Astrocyte (in vitro differentiated cells and primary cell): ENCODE measurements around the gene OPN1LW. TPM values are rescaled to one million over a fixed set of nuclear protein-coding genes. Genes with fewer than 3 reads are reported as not detected.

Experiments
- DNase-seq: peaks from one replicate; pipeline ENCODE4 v3.0.0-alpha.2; 2010; ENCODE audit warnings: low read depth
- FAIRE-seq: peaks from 2 replicates; lab custom pipeline; 2011; peaks lifted over from hg19 to GRCh38; lab: Jason Lieb, UNC
- H2AFZ ChIP-seq: 2 replicates; pipeline ENCODE4 v1.6.0; 2012; ENCODE audit warnings: low read depth, low read length, inconsistent platforms
- H3K27ac ChIP-seq: 2 replicates; pipeline ENCODE4 v1.5.1; 2011; ENCODE audit warnings: low read depth, low read length, inconsistent platforms
- H3K27me3 ChIP-seq: 2 replicates; pipeline ENCODE4 v1.6.0; 2011; ENCODE audit warnings: low read length, inconsistent platforms; ENCODE audit not compliant: insufficient read depth
- H3K36me3 ChIP-seq: 2 replicates; pipeline ENCODE4 v1.5.1; 2011; ENCODE audit warnings: low read length, inconsistent platforms; ENCODE audit not compliant: insufficient read depth
- H3K4me1 ChIP-seq: 2 replicates; pipeline ENCODE4 v1.5.1; 2011; ENCODE audit warnings: low read length, inconsistent platforms; ENCODE audit not compliant: insufficient read depth
- H3K4me2 ChIP-seq: 2 replicates; pipeline ENCODE4 v1.6.0; 2012; ENCODE audit warnings: low read length, inconsistent platforms
- H3K4me3 ChIP-seq: 2 replicates; pipeline ENCODE4 v1.5.1; 2011; ENCODE audit warnings: low read depth, mild to moderate bottlenecking, low read length, inconsistent platforms; ENCODE audit not compliant: insufficient read depth
- H3K79me2 ChIP-seq: 2 replicates; pipeline ENCODE4 v1.6.0; 2012; ENCODE audit warnings: mild to moderate bottlenecking, low read length, inconsistent platforms; ENCODE audit not compliant: insufficient read depth
- H3K9ac ChIP-seq: 2 replicates; pipeline ENCODE4 v1.6.0; 2012; ENCODE audit warnings: mild to moderate bottlenecking, low read length, inconsistent platforms
- H3K9me3 ChIP-seq: 2 replicates; pipeline ENCODE4 v1.5.1; 2012; ENCODE audit warnings: low read depth, mild to moderate bottlenecking, low read length, inconsistent platforms; ENCODE audit not compliant: insufficient read depth
- H4K20me1 ChIP-seq: 2 replicates; pipeline ENCODE4 v1.6.0; 2012; ENCODE audit warnings: low read length, inconsistent platforms; ENCODE audit not compliant: insufficient read depth
- H3K27ac Mint-ChIP-seq: one replicate; pipeline ENCODE4 v1.8.0; 2021; ENCODE audit warnings: mild to moderate bottlenecking, mixed read lengths; ENCODE audit not compliant: unreplicated experiment
- H3K27me3 Mint-ChIP-seq: one replicate; pipeline ENCODE4 v1.8.0; 2021; ENCODE audit warnings: low read depth, mixed read lengths; ENCODE audit not compliant: unreplicated experiment
- H3K36me3 Mint-ChIP-seq: one replicate; pipeline ENCODE4 v1.8.0; 2021; ENCODE audit warnings: low read depth, mixed read lengths; ENCODE audit not compliant: unreplicated experiment
- H3K4me1 Mint-ChIP-seq: one replicate; pipeline ENCODE4 v1.8.0; 2021; ENCODE audit warnings: low read depth, mixed read lengths; ENCODE audit not compliant: unreplicated experiment
- H3K4me3 Mint-ChIP-seq: one replicate; pipeline ENCODE4 v1.8.0; 2021; ENCODE audit warnings: mild to moderate bottlenecking, moderate library complexity, mixed read lengths; ENCODE audit not compliant: unreplicated experiment
- H3K9me3 Mint-ChIP-seq: one replicate; pipeline ENCODE4 v1.8.0; 2021; ENCODE audit warnings: mild to moderate bottlenecking, mixed read lengths; ENCODE audit not compliant: unreplicated experiment
- EZH2 ChIP-seq: IDR thresholded peaks from 2 replicates; pipeline ENCODE4 v1.6.1; 2012; ENCODE audit warnings: mild to moderate bottlenecking, low read length, inconsistent platforms; ENCODE audit not compliant: insufficient read depth
- total RNA-seq: library from RNA; stranded (reverse); gene quantifications from 2 replicates; pipeline ENCODE4 v1.2.1, GENCODE V29; 2021
- TF ChIP-seq, protein P1 (sequence below): IDR thresholded peaks from 2 replicates; pipeline ENCODE4 v1.5.1; 2011; ENCODE audit warnings: low read depth, mild to moderate bottlenecking, inconsistent platforms, low read length, moderate library complexity; ENCODE audit not compliant: insufficient read depth

OPN1LW gene
- total RNA-seq, 1 donor from 2014 or later: not detected

DNA sequence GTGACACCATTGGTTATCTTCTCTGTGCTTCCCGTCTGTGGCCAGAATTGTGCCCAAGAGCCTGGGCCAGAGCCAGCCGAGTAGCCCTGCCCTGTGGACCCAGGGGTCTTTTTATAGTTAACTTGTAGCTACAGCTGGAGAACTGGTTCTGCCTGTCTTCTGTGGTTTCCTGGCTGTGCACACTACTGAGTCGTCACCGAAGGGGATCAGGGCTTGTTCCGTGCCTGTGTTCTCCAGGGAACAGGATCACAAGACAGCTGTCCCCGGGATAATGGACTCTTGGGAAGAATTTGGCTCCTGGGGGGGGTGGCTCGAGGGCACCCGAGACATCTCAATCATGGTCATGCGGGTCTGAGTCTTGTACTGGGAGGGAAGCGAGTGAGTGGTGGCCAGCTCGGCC is 22.1 kb upstream of the OPN1LW start:
- Histone ChIP-seq H3K4me1 (no peaks in the 10 kb centered on the region), H3K79me2 (no peaks in the 10 kb centered on the region), H3K27ac (no peak overlapping the region), H3K27me3 (no peaks in the 10 kb centered on the region), H3K9ac (no peak overlapping the region), H3K9me3 (no peaks in the 10 kb centered on the region), H3K4me3 (no peak overlapping the region), H3K36me3 (no peaks in the 10 kb centered on the region), H4K20me1 (no peaks in the 10 kb centered on the region), H3K4me2 (no peak overlapping the region), H2AFZ (no peak overlapping the region)
- no peak for TF ChIP-seq EZH2
- TF ChIP-seq, protein P1, sequence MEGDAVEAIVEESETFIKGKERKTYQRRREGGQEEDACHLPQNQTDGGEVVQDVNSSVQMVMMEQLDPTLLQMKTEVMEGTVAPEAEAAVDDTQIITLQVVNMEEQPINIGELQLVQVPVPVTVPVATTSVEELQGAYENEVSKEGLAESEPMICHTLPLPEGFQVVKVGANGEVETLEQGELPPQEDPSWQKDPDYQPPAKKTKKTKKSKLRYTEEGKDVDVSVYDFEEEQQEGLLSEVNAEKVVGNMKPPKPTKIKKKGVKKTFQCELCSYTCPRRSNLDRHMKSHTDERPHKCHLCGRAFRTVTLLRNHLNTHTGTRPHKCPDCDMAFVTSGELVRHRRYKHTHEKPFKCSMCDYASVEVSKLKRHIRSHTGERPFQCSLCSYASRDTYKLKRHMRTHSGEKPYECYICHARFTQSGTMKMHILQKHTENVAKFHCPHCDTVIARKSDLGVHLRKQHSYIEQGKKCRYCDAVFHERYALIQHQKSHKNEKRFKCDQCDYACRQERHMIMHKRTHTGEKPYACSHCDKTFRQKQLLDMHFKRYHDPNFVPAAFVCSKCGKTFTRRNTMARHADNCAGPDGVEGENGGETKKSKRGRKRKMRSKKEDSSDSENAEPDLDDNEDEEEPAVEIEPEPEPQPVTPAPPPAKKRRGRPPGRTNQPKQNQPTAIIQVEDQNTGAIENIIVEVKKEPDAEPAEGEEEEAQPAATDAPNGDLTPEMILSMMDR: no peak
- peaks cover 4% of the 10 kb centered on the region for H3K27me3 Mint-ChIP-seq
- H3K27ac Mint-ChIP-seq: no peak overlapping the region
- H3K4me1 Mint-ChIP-seq: no peaks in the 10 kb centered on the region
- no peaks in the 10 kb centered on the region for H3K36me3 Mint-ChIP-seq
- H3K9me3 Mint-ChIP-seq: no peaks in the 10 kb centered on the region
- no peak for DNase-seq
- no peak overlapping the region for H3K4me3 Mint-ChIP-seq
- FAIRE-seq: no peak

DNA sequence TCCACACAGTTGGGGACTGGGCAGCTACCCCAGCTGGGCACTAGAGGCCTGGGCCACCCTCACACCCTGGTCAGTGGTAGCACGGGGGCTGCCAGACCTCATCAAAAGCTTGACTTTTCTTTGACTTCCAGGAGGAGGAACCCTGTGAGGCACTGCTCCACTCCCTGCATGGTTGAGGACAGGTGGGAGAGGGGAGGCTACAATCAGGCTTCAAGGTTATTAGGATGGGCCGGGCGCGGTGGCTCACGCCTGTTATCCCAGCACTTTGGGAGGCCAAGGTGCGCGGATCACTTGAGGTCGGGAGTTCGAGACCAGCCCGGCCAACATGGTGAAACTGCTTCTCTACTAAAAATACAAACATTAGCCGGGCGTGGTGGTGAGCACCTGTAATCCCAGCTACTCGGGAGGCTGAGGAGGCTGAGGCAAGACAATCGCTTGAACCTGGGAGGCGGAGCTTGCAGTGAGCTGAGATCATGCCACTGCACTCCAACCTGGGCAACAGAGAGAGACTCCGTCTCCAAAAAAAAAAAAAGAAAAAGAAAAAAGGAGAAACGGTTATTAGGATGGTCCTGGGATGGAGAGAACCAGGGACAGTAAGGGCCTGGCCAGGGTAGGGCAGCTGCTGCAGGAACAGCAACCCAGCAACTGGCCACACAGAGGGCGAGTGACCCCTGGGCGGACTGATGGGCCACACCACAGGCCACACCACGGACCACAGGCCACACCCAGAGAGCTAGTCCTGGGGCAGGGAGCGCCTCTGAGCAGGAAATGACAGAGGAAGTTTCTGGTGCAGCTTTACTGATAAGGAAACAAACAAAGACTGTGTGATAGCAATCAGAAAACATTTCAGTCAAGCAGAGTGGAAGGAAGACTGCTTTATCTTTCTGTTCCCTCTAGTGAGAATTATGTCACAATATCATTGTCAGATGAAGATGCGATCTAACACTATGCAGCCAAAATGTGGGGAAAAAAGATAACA is 20.5 kb upstream of the OPN1LW start:
- no peak overlapping the region for H3K9ac ChIP-seq
- no peaks in the 10 kb centered on the region for H3K9me3 ChIP-seq
- no peak overlapping the region for H3K4me3 ChIP-seq
- H2AFZ ChIP-seq: no peak overlapping the region
- no peak overlapping the region for H3K27ac ChIP-seq
- H3K9me3 Mint-ChIP-seq: no peaks in the 10 kb centered on the region
- no peaks in the 10 kb centered on the region for H4K20me1 ChIP-seq
- peaks cover 4% of the 10 kb centered on the region for H3K27me3 Mint-ChIP-seq
- no peak overlapping the region for H3K4me3 Mint-ChIP-seq
- H3K27me3 ChIP-seq: no peaks in the 10 kb centered on the region
- no peak for FAIRE-seq
- H3K4me2 ChIP-seq: no peak overlapping the region
- no peaks in the 10 kb centered on the region for H3K4me1 Mint-ChIP-seq
- DNase-seq: no peak
- no peaks in the 10 kb centered on the region for H3K79me2 ChIP-seq
- no peak overlapping the region for H3K27ac Mint-ChIP-seq
- H3K36me3 ChIP-seq: no peaks in the 10 kb centered on the region
- no peaks in the 10 kb centered on the region for H3K4me1 ChIP-seq
- H3K36me3 Mint-ChIP-seq: no peaks in the 10 kb centered on the region
- TF ChIP-seq, protein P1: no peak
- no peak for TF ChIP-seq EZH2
